Prostate gland (tissue), 2 donors: ENCODE data around the gene RNASE1.

Experiments used
- CTCF ChIP-seq, 4 experiments: fragments of 200-600 bp in 2 of 4; fragments of 450-650 bp in 2 of 4; sonication (generic) in 2 of 4; IDR thresholded peaks; 1 replicate in 3 of 4; 2 replicates in 1 of 4; pipeline ENCODE4 v1.5.1; 2016 to 2019; ENCODE audit warnings: antibody characterized with exemption in 4 of 4, mild to moderate bottlenecking in 2 of 4, moderate library complexity in 2 of 4
- POLR2A ChIP-seq: fragments of 450-650 bp; IDR thresholded peaks from one replicate; pipeline ENCODE4 v1.6.1; 2016; ENCODE audit warnings: antibody characterized with exemption, mild to moderate bottlenecking

DNA sequence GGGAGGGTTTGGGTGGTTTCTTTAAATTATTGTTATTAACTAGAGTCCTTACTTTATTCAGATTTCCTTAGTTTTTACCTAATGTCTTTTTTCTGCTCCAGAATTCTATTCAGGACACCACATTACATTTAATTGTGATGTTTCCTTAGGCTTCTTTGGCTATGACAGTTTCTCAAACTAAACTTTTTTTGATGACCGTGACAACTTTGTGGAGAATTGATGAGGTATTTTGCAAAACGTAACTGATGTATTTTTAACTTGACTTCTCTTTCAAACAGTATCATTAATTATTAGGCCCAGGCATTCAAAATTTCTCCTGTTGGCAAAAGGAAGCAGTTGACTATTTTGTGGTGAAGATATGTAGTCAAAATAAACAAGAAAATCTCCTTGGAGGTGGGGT is 11.0 kb downstream of the RNASE1 start:
- TF ChIP-seq CTCF (IDR thresholded peaks at IDR 0.05): no peak
- TF ChIP-seq POLR2A: no peak
